Common myeloid progenitor, CD34-positive (primary cell): ENCODE measurements around the gene GPR17.

Experiments used
- CTCF ChIA-PET: fragments of 350-600 bp; sonication (Branson Sonifier 250); formaldehyde crosslinking; loops from one replicate; lab custom pipeline; 2021; ENCODE audit warnings: antibody characterized with exemption; lab: Charles Lee
- POLR2A ChIA-PET: fragments of 350-600 bp; sonication (Branson Sonifier 250); formaldehyde crosslinking; loops from one replicate; lab custom pipeline; 2021; ENCODE audit warnings: antibody characterized with exemption; lab: Charles Lee
- DNase-seq, 3 donors: peaks; one replicate each; pipeline versions ENCODE4 v3.0.0 to v3.0.0-alpha.2; 2013
- H3K27ac ChIP-seq, 2 experiments: 1 replicate in 1 of 2; 2 replicates in 1 of 2; pipeline ENCODE4 v1.7.0; 2013; ENCODE audit warnings: inconsistent platforms in 2 of 2, low read length in 2 of 2, mild to moderate bottlenecking in 2 of 2, low read depth in 1 of 2, moderate library complexity in 1 of 2; ENCODE audit not compliant: severe bottlenecking in 2 of 2, insufficient read depth in 1 of 2, poor library complexity in 1 of 2
- H3K27me3 ChIP-seq, 5 experiments: replicated peaks in 2 of 5; 1 replicate in 3 of 5; 2 replicates in 2 of 5; pipeline versions ENCODE4 v1.6.1 to v1.7.0; 2013; ENCODE audit warnings: low read length in 4 of 5, mild to moderate bottlenecking in 2 of 5, moderate library complexity in 2 of 5, inconsistent platforms in 1 of 5; ENCODE audit not compliant: insufficient read depth in 5 of 5, control insufficient read depth in 4 of 5
- H3K36me3 ChIP-seq, 4 experiments: 1 replicate in 2 of 4; 2 replicates in 2 of 4; pipeline versions ENCODE4 v1.6.1 to v1.7.0; 2013; ENCODE audit warnings: low read length in 3 of 4, control low read depth in 1 of 4, mild to moderate bottlenecking in 1 of 4; ENCODE audit not compliant: control insufficient read depth in 4 of 4, insufficient read depth in 4 of 4
- H3K4me1 ChIP-seq, 4 experiments: 1 replicate in 3 of 4; 2 replicates in 1 of 4; pipeline versions ENCODE4 v1.6.1 to v1.7.1; 2013; ENCODE audit warnings: low read length in 3 of 4, mild to moderate bottlenecking in 3 of 4, control low read depth in 1 of 4, inconsistent platforms in 1 of 4, moderate library complexity in 1 of 4; ENCODE audit not compliant: control insufficient read depth in 4 of 4, insufficient read depth in 4 of 4; ENCODE audit errors: control extremely low read depth in 1 of 4
- H3K4me3 ChIP-seq, 7 experiments: 1 replicate in 4 of 7; 2 replicates in 3 of 7; pipeline versions ENCODE4 v1.5.1 to v1.7.0; 2013; ENCODE audit warnings: mild to moderate bottlenecking in 7 of 7, low read length in 6 of 7, moderate library complexity in 6 of 7, inconsistent platforms in 2 of 7, low read depth in 2 of 7, control low read depth in 1 of 7; ENCODE audit not compliant: insufficient read depth in 4 of 7, control insufficient read depth in 1 of 7; ENCODE audit errors: extremely low read depth in 1 of 7
- H3K9me3 ChIP-seq, 5 experiments: 1 replicate in 4 of 5; 2 replicates in 1 of 5; pipeline versions ENCODE4 v1.6.1 to v1.7.1; 2013; ENCODE audit warnings: low read length in 4 of 5, mild to moderate bottlenecking in 2 of 5, inconsistent platforms in 1 of 5, low read depth in 1 of 5, moderate library complexity in 1 of 5; ENCODE audit not compliant: control insufficient read depth in 4 of 5, insufficient read depth in 2 of 5; ENCODE audit errors: control extremely low read depth in 1 of 5
- WGBS: methylation state at CpG from one replicate; pipeline ENCODE4 v1.1.5; 2013; ENCODE audit not compliant: insufficient coverage; 5-methylcytosine and 5-hydroxymethylcytosine counted together

Gene GPR17

GRCh38 chr2:127680706-127681287, 34.8 kb downstream of the GPR17 start:
- H3K9me3 ChIP-seq, result no peaks in the 10 kb centered on the region
- WGBS, result 87% methylated on average over 10 of the region's 19 CpGs
- no peaks in the 10 kb centered on the region for H3K36me3 ChIP-seq
- H3K4me3 ChIP-seq, result no peak overlapping the region
- peaks cover 0 to 4% (median 1%) of the 10 kb centered on the region in 4 experiments for H3K4me1 ChIP-seq
- no peak overlapping the region for H3K27ac ChIP-seq
- POLR2A ChIA-PET, result no interaction called here
- CTCF ChIA-PET, result interaction anchor here (1.2 to 1.4 kb wide), 2 partner anchors 9 to 89 kb away, joined by 3 to 5 read pairs; no protein-coding TSS in a partner anchor
- DNase-seq, result no peak
- H3K27me3 ChIP-seq, result peaks cover 2 to 25% (median 13%) of the 10 kb centered on the region in 5 experiments

GRCh38 chr2:127681288-127681804, 35.4 kb downstream of the GPR17 start:
- no peaks in the 10 kb centered on the region for H3K9me3 ChIP-seq
- H3K27me3 ChIP-seq, result peaks cover 0 to 20% (median 9%) of the 10 kb centered on the region in 5 experiments
- DNase-seq, result peak in 2 of 3 donors; percentile 13 to 35
- CTCF ChIA-PET, result no interaction called here
- POLR2A ChIA-PET, result no interaction called here
- WGBS, result 48% methylated on average over 24 of the region's 25 CpGs
- no peak overlapping the region for H3K27ac ChIP-seq
- H3K4me3 ChIP-seq, result peak overlapping the region in 1 of 7 experiments; percentile 13
- no peaks in the 10 kb centered on the region for H3K36me3 ChIP-seq
- H3K4me1 ChIP-seq, result peaks cover 0 to 4% (median 1%) of the 10 kb centered on the region in 4 experiments

DNA sequence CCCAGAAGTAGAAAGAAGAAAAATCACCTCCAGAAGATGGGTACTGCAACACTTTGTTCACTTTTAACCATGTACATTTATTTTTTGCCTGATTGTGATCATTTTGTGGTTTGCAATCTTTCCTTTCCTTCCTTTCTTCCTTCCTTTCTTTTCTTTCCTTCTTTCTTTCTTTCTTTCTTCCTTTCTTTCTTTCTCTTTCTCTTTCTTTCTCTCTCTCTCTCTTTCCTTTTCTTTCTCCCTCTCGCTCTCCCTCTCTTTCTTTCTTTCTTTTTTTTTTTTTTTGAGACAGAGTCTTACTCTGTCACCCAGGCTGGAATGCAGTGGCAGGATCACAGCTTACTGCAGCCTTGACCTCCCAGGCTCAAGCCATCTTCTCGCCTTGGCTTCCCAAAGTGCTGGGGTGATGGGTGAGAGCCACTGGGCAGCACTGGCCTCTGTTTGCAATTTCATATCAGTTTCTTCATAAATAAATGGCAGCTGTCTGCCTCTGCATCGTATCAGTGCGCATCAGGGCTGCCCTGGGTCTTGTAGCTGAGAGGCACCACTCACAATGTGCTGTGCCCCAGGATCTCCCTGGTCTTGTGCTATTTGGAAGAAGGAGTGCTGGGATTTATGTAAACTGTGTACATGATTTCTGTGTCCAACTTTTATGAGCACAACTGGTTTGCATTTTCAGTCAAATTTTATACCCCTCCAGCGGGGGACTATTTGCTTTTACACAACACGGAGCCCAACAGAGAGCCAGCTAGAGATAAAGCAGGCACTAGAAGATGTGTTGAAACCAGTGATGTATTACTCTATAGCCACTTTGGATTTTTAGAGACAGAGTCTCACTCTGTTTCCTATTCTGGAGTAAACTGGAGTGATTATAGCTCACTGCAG, 36.3 kb downstream of the GPR17 start:
- H3K27ac ChIP-seq, result no peak overlapping the region
- ChIA-PET CTCF (no interaction called here), POLR2A (no interaction called here)
- DNase-seq, result no peak
- no peaks in the 10 kb centered on the region for H3K36me3 ChIP-seq
- no peak overlapping the region for H3K4me3 ChIP-seq
- H3K27me3 ChIP-seq, result peaks cover 0 to 12% (median 9%) of the 10 kb centered on the region in 5 experiments
- WGBS, result 100% methylated on average over 4 of the region's 6 CpGs
- H3K4me1 ChIP-seq, result peaks cover 0 to 4% (median 1%) of the 10 kb centered on the region in 4 experiments
- no peaks in the 10 kb centered on the region for H3K9me3 ChIP-seq

DNA sequence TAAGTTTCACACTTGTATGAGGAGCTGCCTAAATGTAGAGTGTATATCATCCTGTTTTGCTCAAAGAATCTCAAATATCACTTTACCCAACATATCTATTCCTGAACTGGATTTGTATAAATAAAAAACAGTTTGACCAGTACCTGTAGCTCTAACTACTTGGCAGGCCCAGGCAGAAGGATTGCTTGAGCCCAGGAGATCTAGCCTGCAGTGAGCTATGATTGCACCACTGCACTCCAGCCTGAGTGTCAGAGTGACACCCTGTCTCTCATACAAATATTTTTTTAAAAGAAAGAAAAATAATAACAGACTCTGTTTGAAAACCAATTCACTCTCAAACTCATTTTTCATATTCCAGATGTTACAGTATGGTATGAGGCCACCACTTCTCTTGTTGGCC, 37.1 kb downstream of the GPR17 start:
- ChIA-PET POLR2A (no interaction called here), CTCF (no interaction called here)
- peaks cover 0 to 2% (median 0%) of the 10 kb centered on the region in 5 experiments for H3K9me3 ChIP-seq
- no peak overlapping the region for H3K4me3 ChIP-seq
- no peak for DNase-seq
- H3K27me3 ChIP-seq, result peaks cover 0 to 3% (median under 1%) of the 10 kb centered on the region in 5 experiments
- no peak overlapping the region for H3K27ac ChIP-seq
- H3K36me3 ChIP-seq, result no peaks in the 10 kb centered on the region
- peaks cover 0 to 4% (median 1%) of the 10 kb centered on the region in 4 experiments for H3K4me1 ChIP-seq

GRCh38 chr2:127683757-127684156, 37.8 kb downstream of the GPR17 start:
- Histone ChIP-seq H3K4me3 (no peak overlapping the region), H3K36me3 (no peaks in the 10 kb centered on the region), H3K4me1 (peaks cover 0 to 4% (median 1%) of the 10 kb centered on the region in 4 experiments), H3K9me3 (peaks cover 0 to 9% (median 0%) of the 10 kb centered on the region in 5 experiments), H3K27me3 (no peaks in the 10 kb centered on the region), H3K27ac (no peak overlapping the region)
- WGBS, result 98% methylated on average over 12 of the region's 15 CpGs
- DNase-seq, result no peak
- ChIA-PET POLR2A (no interaction called here), CTCF (no interaction called here)

- CTCF ChIA-PET, result no interaction called here
- no peak for DNase-seq
- H3K9me3 ChIP-seq, result peaks cover 0 to 16% (median 5%) of the 10 kb centered on the region in 5 experiments
- no peak overlapping the region for H3K4me3 ChIP-seq
- H3K36me3 ChIP-seq, result no peaks in the 10 kb centered on the region
- WGBS, result 90% methylated on average over 8 of the region's 8 CpGs
- H3K4me1 ChIP-seq, result peaks cover 0 to 4% (median 1%) of the 10 kb centered on the region in 4 experiments
- H3K27ac ChIP-seq, result no peak overlapping the region
- POLR2A ChIA-PET, result no interaction called here
- no peaks in the 10 kb centered on the region for H3K27me3 ChIP-seq
Observed at GRCh38 chr2:127685410-127686080, 39.6 kb downstream of the GPR17 start.
